H1 (cell line): Measurements from ENCODE around the gene SRSF7. TPM values are rescaled to one million over a fixed set of nuclear protein-coding genes. Genes with fewer than 3 reads are reported as not detected.

Experiments used
- CTCF ChIA-PET: fragments of 300-600 bp; sonication (Branson Sonifier 250); formaldehyde crosslinking; loops from one replicate; lab custom pipeline; 2021; ENCODE audit not compliant: partially characterized antibody; lab: Charles Lee
- POLR2A ChIA-PET: fragments of 300-600 bp; sonication (Branson Sonifier 250); formaldehyde crosslinking; loops from one replicate; lab custom pipeline; 2021; ENCODE audit warnings: inconsistent platforms; ENCODE audit not compliant: partially characterized antibody; lab: Charles Lee
- DNase-seq, 2 experiments: peaks; one replicate each; pipeline versions ENCODE4 v3.0.0 to v3.0.0-alpha.2; 2010 to 2022; ENCODE audit warnings: low spot score in 2 of 2, low read depth in 1 of 2, mixed read lengths in 1 of 2
- FAIRE-seq: peaks from 2 replicates; lab custom pipeline; 2011; peaks lifted over from hg19 to GRCh38; lab: Jason Lieb, UNC
- H2AFZ ChIP-seq: 2 replicates; pipeline ENCODE4 v1.8.1; 2012; ENCODE audit warnings: low read length, inconsistent platforms
- H2AK5ac ChIP-seq: 2 replicates; pipeline ENCODE4 v1.6.1; 2013; ENCODE audit warnings: low read depth, low read length
- H2BK120ac ChIP-seq: replicated peaks from 2 replicates; pipeline ENCODE3; 2013; ENCODE audit warnings: low read depth, low read length, inconsistent platforms
- H2BK12ac ChIP-seq: 2 replicates; pipeline ENCODE4 v1.6.1; 2013; ENCODE audit warnings: low read depth, low read length
- H2BK15ac ChIP-seq: 2 replicates; pipeline ENCODE4 v1.6.1; 2013; ENCODE audit warnings: low read length
- H2BK20ac ChIP-seq: 2 replicates; pipeline ENCODE4 v1.6.1; 2013; ENCODE audit warnings: low read length
- H2BK5ac ChIP-seq: 2 replicates; pipeline ENCODE4 v1.6.1; 2013; ENCODE audit warnings: low read depth, low read length
- H3K14ac ChIP-seq: 2 replicates; pipeline ENCODE4 v1.6.1; 2013; ENCODE audit warnings: inconsistent platforms; ENCODE audit not compliant: insufficient read length
- H3K18ac ChIP-seq: 2 replicates; pipeline ENCODE4 v1.6.1; 2013; ENCODE audit warnings: low read length; ENCODE audit errors: extremely low read depth
- H3K23ac ChIP-seq: 2 replicates; pipeline ENCODE4 v1.6.1; 2013; ENCODE audit warnings: inconsistent platforms; ENCODE audit not compliant: insufficient read length
- H3K23me2 ChIP-seq: 2 replicates; pipeline ENCODE4 v1.6.1; 2013; ENCODE audit warnings: low read depth, low read length
- H3K27ac ChIP-seq: 2 replicates; pipeline ENCODE4 v1.6.1; 2011; ENCODE audit warnings: low read depth, low read length, inconsistent platforms
- H3K27me3 ChIP-seq, 4 experiments: replicated peaks in 1 of 4; 1 replicate in 1 of 4; 2 replicates in 3 of 4; pipeline versions ENCODE4 v1.6.1 to v1.8.1; 2011 to 2013; ENCODE audit warnings: low read length in 3 of 4, mild to moderate bottlenecking in 3 of 4, inconsistent platforms in 2 of 4, mixed read lengths in 2 of 4, moderate library complexity in 1 of 4; ENCODE audit not compliant: control insufficient read depth in 3 of 4, insufficient read depth in 3 of 4; ENCODE audit errors: extremely low read depth in 1 of 4
- H3K36me3 ChIP-seq, 4 experiments: 2 replicates each; pipeline versions ENCODE4 v1.6.1 to v1.8.1; 2011 to 2013; ENCODE audit warnings: mild to moderate bottlenecking in 4 of 4, low read length in 3 of 4, moderate library complexity in 2 of 4, control low read depth in 1 of 4, inconsistent platforms in 1 of 4; ENCODE audit not compliant: insufficient read depth in 4 of 4, control insufficient read depth in 2 of 4
- H3K4ac ChIP-seq: replicated peaks from 2 replicates; pipeline ENCODE3; 2013; ENCODE audit warnings: low read length, low read depth, mixed read lengths, inconsistent platforms; ENCODE audit not compliant: insufficient read length
- H3K4me1 ChIP-seq, 4 experiments: replicated peaks in 1 of 4; 1 replicate in 1 of 4; 2 replicates in 3 of 4; pipeline versions ENCODE4 v1.6.1 to v1.8.1; 2011 to 2013; ENCODE audit warnings: low read length in 3 of 4, inconsistent platforms in 2 of 4, mixed read lengths in 1 of 4; ENCODE audit not compliant: insufficient read depth in 4 of 4, control insufficient read depth in 3 of 4
- H3K4me2 ChIP-seq, 2 experiments: 2 replicates each; pipeline versions ENCODE4 v1.6.1 to v1.8.1; 2011 to 2013; ENCODE audit warnings: low read depth in 2 of 2, low read length in 2 of 2, control low read depth in 1 of 2, inconsistent platforms in 1 of 2, mild to moderate bottlenecking in 1 of 2; ENCODE audit not compliant: insufficient read depth in 1 of 2
- H3K4me3 ChIP-seq, 4 experiments: fragments of 200-600, 300-600 bp in 1 of 4; sonication (generic), shearing (Covaris generic), sonication (Bioruptor Twin) in 1 of 4; 2 replicates each; pipeline versions ENCODE4 v1.5.1 to v1.8.1; 2011 to 2016; ENCODE audit warnings: low read length in 4 of 4, low read depth in 3 of 4, control low read depth in 2 of 4, inconsistent platforms in 2 of 4, mild to moderate bottlenecking in 2 of 4, mixed read lengths in 1 of 4, moderate library complexity in 1 of 4; ENCODE audit not compliant: insufficient read depth in 2 of 4; ENCODE audit errors: extremely low read depth in 1 of 4
- H3K56ac ChIP-seq: replicated peaks from 2 replicates; pipeline ENCODE3; 2013; ENCODE audit warnings: low read depth, mild to moderate bottlenecking, mixed read lengths, low read length, inconsistent platforms; ENCODE audit not compliant: insufficient read length
- H3K79me1 ChIP-seq: 2 replicates; pipeline ENCODE4 v1.6.1; 2013; ENCODE audit warnings: low read depth, low read length, control low read depth
- H3K79me2 ChIP-seq, 2 experiments: 2 replicates each; pipeline versions ENCODE4 v1.6.1 to v1.8.1; 2012 to 2013; ENCODE audit warnings: low read length in 2 of 2, mild to moderate bottlenecking in 2 of 2, inconsistent platforms in 1 of 2; ENCODE audit not compliant: insufficient read depth in 2 of 2, control insufficient read depth in 1 of 2
- H3K9ac ChIP-seq, 4 experiments: replicated peaks in 1 of 4; 1 replicate in 1 of 4; 2 replicates in 3 of 4; pipeline versions ENCODE4 v1.6.1 to v1.8.1; 2011 to 2013; ENCODE audit warnings: low read depth in 3 of 4, low read length in 3 of 4, control low read depth in 2 of 4, mild to moderate bottlenecking in 2 of 4, moderate library complexity in 2 of 4, inconsistent platforms in 1 of 4; ENCODE audit errors: extremely low read depth in 1 of 4
- H3K9me3 ChIP-seq, 2 experiments: 2 replicates each; pipeline versions ENCODE4 v1.6.1 to v1.8.1; 2012 to 2013; ENCODE audit warnings: mild to moderate bottlenecking in 2 of 2, moderate library complexity in 2 of 2, control low read depth in 1 of 2, inconsistent platforms in 1 of 2, low read depth in 1 of 2, low read length in 1 of 2, mixed read lengths in 1 of 2; ENCODE audit not compliant: insufficient read depth in 2 of 2
- H4K20me1 ChIP-seq, 2 experiments: replicated peaks in 1 of 2; 2 replicates each; pipeline versions ENCODE3 to v1.8.1; 2011 to 2013; ENCODE audit warnings: inconsistent platforms in 2 of 2, low read length in 2 of 2, mild to moderate bottlenecking in 1 of 2; ENCODE audit not compliant: insufficient read depth in 2 of 2, control insufficient read depth in 1 of 2
- H4K5ac ChIP-seq: 2 replicates; pipeline ENCODE4 v1.6.1; 2013; ENCODE audit warnings: low read length, low read depth, mixed read lengths, inconsistent platforms; ENCODE audit not compliant: insufficient read length
- H4K8ac ChIP-seq: 2 replicates; pipeline ENCODE4 v1.8.0; 2013; ENCODE audit warnings: mild to moderate bottlenecking, moderate library complexity, low read length, inconsistent platforms; ENCODE audit not compliant: insufficient read depth; ENCODE audit errors: extremely low read depth
- H4K91ac ChIP-seq: replicated peaks from 2 replicates; pipeline ENCODE3; 2013; ENCODE audit warnings: low read length, mixed read lengths, inconsistent platforms; ENCODE audit not compliant: insufficient read length
- BCL11A ChIP-seq, 2 experiments: IDR thresholded peaks; one replicate each; pipeline ENCODE4 v1.6.1; 2011; ENCODE audit warnings: low read depth in 2 of 2, low read length in 2 of 2, mild to moderate bottlenecking in 2 of 2
- GABPA ChIP-seq: IDR thresholded peaks from 2 replicates; pipeline ENCODE4 v1.6.1; 2011; ENCODE audit warnings: mild to moderate bottlenecking, low read length, moderate library complexity, borderline replicate concordance; ENCODE audit not compliant: insufficient read depth
- GTF2F1 ChIP-seq: IDR thresholded peaks from 2 replicates; pipeline ENCODE4 v1.6.1; 2012; ENCODE audit warnings: low read depth, low read length, improper control_type of control experiment, borderline replicate concordance
- JUND ChIP-seq: IDR thresholded peaks from 2 replicates; pipeline ENCODE4 v1.6.1; 2011; ENCODE audit warnings: mild to moderate bottlenecking, improper control_type of control experiment, low read length
- MAFK ChIP-seq: IDR thresholded peaks from 2 replicates; pipeline ENCODE4 v1.6.1; 2012; ENCODE audit warnings: low read depth, mild to moderate bottlenecking, improper control_type of control experiment, low read length
- MAX ChIP-seq: IDR thresholded peaks from 2 replicates; pipeline ENCODE4 v1.6.1; 2012; ENCODE audit warnings: inconsistent platforms
- PHF8 ChIP-seq: fragments of 200-600 bp; sonication (generic); conservative IDR thresholded peaks from 2 replicates; pipeline ENCODE4 v1.7.1; 2012; ENCODE audit warnings: low read depth, mild to moderate bottlenecking, inconsistent platforms, low read length, moderate library complexity
- POU5F1 ChIP-seq: IDR thresholded peaks from 2 replicates; pipeline ENCODE4 v1.6.1; 2011; ENCODE audit warnings: low read depth, mild to moderate bottlenecking, low read length, moderate library complexity
- SAP30 ChIP-seq: fragments of 300-600 bp; sonication (generic); IDR thresholded peaks from 2 replicates; pipeline ENCODE4 v1.7.1; 2012; ENCODE audit warnings: low read length, moderate library complexity, mild to moderate bottlenecking, inconsistent platforms; ENCODE audit not compliant: insufficient read depth, insufficient replicate concordance
- SIN3A ChIP-seq, 2 experiments: IDR thresholded peaks in 1 of 2; conservative IDR thresholded peaks in 1 of 2; 2 replicates each; pipeline ENCODE4 v1.6.1; 2011 to 2012; ENCODE audit warnings: low read length in 2 of 2, improper control_type of control experiment in 1 of 2, low read depth in 1 of 2, mild to moderate bottlenecking in 1 of 2
- SIX5 ChIP-seq: IDR thresholded peaks from 2 replicates; pipeline ENCODE4 v1.6.1; 2011; ENCODE audit warnings: mild to moderate bottlenecking, low read depth, low read length
- SRF ChIP-seq: IDR thresholded peaks from 2 replicates; pipeline ENCODE4 v1.6.1; 2011; ENCODE audit warnings: mild to moderate bottlenecking, low read depth, low read length, moderate library complexity
- TEAD4 ChIP-seq: IDR thresholded peaks from 2 replicates; pipeline ENCODE4 v1.6.1; 2012; ENCODE audit warnings: low read depth, low read length, inconsistent platforms, mixed read lengths
- WGBS, 2 experiments: shearing (Covaris generic) in 1 of 2; methylation state at CpG; one replicate each; pipeline versions ENCODE4 v1.1.6 to v1.1.7; 2013 to 2015; ENCODE audit warnings: low lambda C conversion rate in 2 of 2, mixed read lengths in 2 of 2, inconsistent platforms in 1 of 2, low coverage in 1 of 2, missing lambda C conversion rate in 1 of 2; ENCODE audit not compliant: insufficient replicate concordance in 2 of 2, insufficient coverage in 1 of 2, insufficient read length in 1 of 2; ENCODE audit errors: extremely low coverage in 1 of 2, missing lambda C conversion rate in 1 of 2; 5-methylcytosine and 5-hydroxymethylcytosine counted together
- polyA plus RNA-seq, 7 experiments: library from polyadenylated mRNA; depleted of rRNA in 3 of 7; stranded (reverse) in 5 of 7; unstranded in 2 of 7; fragments of >200 nt in 5 of 7; fragments of 200-250 nt in 2 of 7; gene quantifications; 1 replicate in 5 of 7; 2 replicates in 1 of 7; 4 replicates in 1 of 7; pipeline versions ENCODE4 v1.2.1 to v1.2.3, GENCODE V29; 2011 to 2013; ENCODE audit warnings: missing spikeins in 2 of 7, mixed read lengths in 2 of 7
- total RNA-seq: library from RNA; stranded (reverse); fragmentation: NEBNext Ultra II Directional; extraction: Animal tissue kit (Norgen Biotek cat#: 25700); gene quantifications from 2 replicates; pipeline ENCODE4 v1.2.1, GENCODE V29; 2021

Gene SRSF7
- total and polyA plus RNA-seq, 2 of the 8 experiments (the other 6 are each of a cell fraction or from before 2014, with no cell fraction given): 370 to 415 TPM

- WGBS, 2 experiments: 94% methylated on average over 5 of the region's 5 CpGs; no CpG with 5 or more reads in 1 of the 2 experiments
- Histone ChIP-seq H4K5ac (no peak overlapping the region), H3K4me2 (no peak overlapping the region), H3K4me1 (no peaks in the 10 kb centered on the region), H4K91ac (no peak overlapping the region), H4K8ac (no peak overlapping the region), H3K14ac (no peak overlapping the region), H2BK20ac (no peak overlapping the region), H3K23ac (no peak overlapping the region), H3K9me3 (no peaks in the 10 kb centered on the region), H2AFZ (no peak overlapping the region), H4K20me1 (no peaks in the 10 kb centered on the region), H3K79me2 (no peaks in the 10 kb centered on the region), H3K9ac (no peak overlapping the region), H3K36me3 (no peaks in the 10 kb centered on the region)
- FAIRE-seq: no peak
- CTCF ChIA-PET: interaction anchor here (0.5 to 0.6 kb wide), 2 partner anchors 17 to 18 kb away, joined by 3 read pairs; no protein-coding TSS in a partner anchor
- no peak for DNase-seq
- TF ChIP-seq SAP30 (no peak), GABPA (no peak), SRF (no peak), JUND (no peak), POU5F1 (no peak), MAFK (no peak), PHF8 (no peak), BCL11A (IDR thresholded peaks at IDR 0.05; ENCODE audit: low read depth in 2 of 2, low read length in 2 of 2) (no peak), MAX (no peak), GTF2F1 (no peak), SIN3A (conservative IDR thresholded peaks at IDR 0.05 in 1 of 2, IDR thresholded peaks at IDR 0.05 in 1 of 2; ENCODE audit: low read depth in 1 of 2, low read length in 2 of 2) (no peak), SIX5 (no peak), TEAD4 (no peak)
- TF ChIP-seq, all 59 proteins: peak for 0
- no peak overlapping the region for H2BK120ac ChIP-seq
- H2BK12ac ChIP-seq: no peak overlapping the region
- H2AK5ac ChIP-seq: no peak overlapping the region
- H3K4me3 ChIP-seq: no peak overlapping the region
- no peak overlapping the region for H3K4ac ChIP-seq
- no peak overlapping the region for H3K27ac ChIP-seq
- H3K18ac ChIP-seq: no peak overlapping the region
- no peak overlapping the region for H2BK15ac ChIP-seq
- no peak overlapping the region for H2BK5ac ChIP-seq
- no peaks in the 10 kb centered on the region for H3K27me3 ChIP-seq
- H3K56ac ChIP-seq: no peak overlapping the region
- no peaks in the 10 kb centered on the region for H3K23me2 ChIP-seq
- POLR2A ChIA-PET: interaction anchor here (9.4 kb wide), 1 partner anchor 18 kb away, joined by 153 read pairs; the partner anchor contains the start of gene SRSF7
- no peaks in the 10 kb centered on the region for H3K79me1 ChIP-seq
Measured at GRCh38 chr2:38765551-38765950, 14.4 kb upstream of the SRSF7 start.
